NCI-H345 treated with DMSO at 0.1 percent for 48 hours (cell line): ENCODE results near the gene HSPG2.
"Not testable (repeated sequence)": the region's sequence is repeated elsewhere in the genome, so short reads cannot be mapped to it uniquely, and the experiment has no call there.

ENCODE experiments used
- DNase-seq: peaks from one replicate; lab custom pipeline; 2025; ENCODE audit not compliant: unreplicated experiment; lab: John Stamatoyannopoulos, UW

The HSPG2 gene

GRCh38 chr1:21830792-21831453, 106.2 kb downstream of the HSPG2 start:
- DNase-seq: no peak

- no peak for DNase-seq
These were observed 107.8 kb downstream of the HSPG2 start for GRCh38 chr1:21829294-21829693.

GRCh38 chr1:21828506-21829210, 108.5 kb downstream of the HSPG2 start:
- no peak for DNase-seq

GRCh38 chr1:21828075-21828474, 109.0 kb downstream of the HSPG2 start:
- DNase-seq: no peak

GRCh38 chr1:21827141-21827679, 109.9 kb downstream of the HSPG2 start:
- no peak for DNase-seq

GRCh38 chr1:21826694-21827093, 110.4 kb downstream of the HSPG2 start:
- not testable (repeated sequence) for DNase-seq

GRCh38 chr1:21825393-21825792, 111.7 kb downstream of the HSPG2 start:
- no peak for DNase-seq

GRCh38 chr1:21824926-21825325, 112.2 kb downstream of the HSPG2 start:
- no peak for DNase-seq

GRCh38 chr1:21823980-21824702, 113.0 kb downstream of the HSPG2 start:
- no peak for DNase-seq

GRCh38 chr1:21823206-21823979, 113.7 kb downstream of the HSPG2 start:
- no peak for DNase-seq

- DNase-seq: no peak
These were observed 114.8 kb downstream of the HSPG2 start for GRCh38 chr1:21822349-21822748.

GRCh38 chr1:21821385-21822019, 115.6 kb downstream of the HSPG2 start:
- DNase-seq: no peak

- no peak for DNase-seq
These were observed 116.4 kb downstream of the HSPG2 start for GRCh38 chr1:21820597-21821232.

- DNase-seq: no peak
These were observed 118.5 kb downstream of the HSPG2 start for GRCh38 chr1:21818656-21819055.

- no peak for DNase-seq
These were observed 120.4 kb downstream of the HSPG2 start for GRCh38 chr1:21816602-21817302.

- no peak for DNase-seq
These were observed 121.3 kb downstream of the HSPG2 start for GRCh38 chr1:21815724-21816321.

- no peak for DNase-seq
These were observed 122.0 kb downstream of the HSPG2 start for GRCh38 chr1:21814981-21815582.

- no peak for DNase-seq
These were observed 122.7 kb downstream of the HSPG2 start for GRCh38 chr1:21814241-21814918.
